Spleen (tissue), 11 donors: Measurements from ENCODE around the gene CDKL1. TPM values are rescaled to one million over a fixed set of nuclear protein-coding genes. Genes with fewer than 3 reads are reported as not detected.

Experiments used
- DNase-seq: peaks from one replicate; pipeline ENCODE4 v3.0.0-alpha.2; 2020
- H3K27ac ChIP-seq, 8 donors: fragments of 200-600 bp; sonication (generic) in 7 of 8; 1 replicate in 4 of 8; 2 replicates in 4 of 8; pipeline versions ENCODE4 v1.5.0 to v1.8.0; 2016 to 2021; ENCODE audit warnings: inconsistent platforms in 4 of 8, mild to moderate bottlenecking in 4 of 8, moderate library complexity in 1 of 8
- H3K27me3 ChIP-seq, 7 donors: fragments of 200-600 bp; sonication (generic) in 6 of 7; replicated peaks in 1 of 7; 1 replicate in 4 of 7; 2 replicates in 3 of 7; pipeline versions ENCODE4 v1.5.0 to v1.8.0; 2016 to 2021; ENCODE audit warnings: inconsistent platforms in 3 of 7, mild to moderate bottlenecking in 1 of 7
- H3K36me3 ChIP-seq, 6 donors: fragments of 200-600 bp; sonication (generic) in 5 of 6; 1 replicate in 4 of 6; 2 replicates in 2 of 6; pipeline versions ENCODE4 v1.5.0 to v1.8.0; 2016 to 2021; ENCODE audit warnings: inconsistent platforms in 2 of 6
- H3K4me1 ChIP-seq, 6 donors: fragments of 200-600 bp; sonication (generic) in 5 of 6; 1 replicate in 3 of 6; 2 replicates in 3 of 6; pipeline versions ENCODE4 v1.5.0 to v1.8.0; 2016 to 2021; ENCODE audit warnings: inconsistent platforms in 3 of 6
- H3K4me3 ChIP-seq, 8 donors: fragments of 200-600 bp; sonication (generic) in 7 of 8; 1 replicate in 4 of 8; 2 replicates in 4 of 8; pipeline versions ENCODE4 v1.5.0 to v1.8.0; 2016 to 2021; ENCODE audit warnings: inconsistent platforms in 4 of 8, mild to moderate bottlenecking in 4 of 8, moderate library complexity in 2 of 8
- H3K9me3 ChIP-seq, 8 donors: fragments of 200-600 bp; sonication (generic) in 7 of 8; 1 replicate in 4 of 8; 2 replicates in 4 of 8; pipeline versions ENCODE4 v1.5.0 to v1.8.0; 2016 to 2021; ENCODE audit warnings: inconsistent platforms in 4 of 8
- POLR2A ChIP-seq, 3 donors: fragments of 450-650 bp; IDR thresholded peaks; one replicate each; pipeline ENCODE4 v1.5.1; 2017; ENCODE audit warnings: antibody characterized with exemption in 3 of 3, mild to moderate bottlenecking in 1 of 3
- POLR2AphosphoS5 ChIP-seq, 3 donors: sonication (generic); formaldehyde crosslinking; IDR thresholded peaks; one replicate each; pipeline ENCODE4 v1.5.1; 2017; ENCODE audit warnings: antibody characterized with exemption in 3 of 3
- WGBS, 5 donors: extraction: QIAGEN DNeasy Blood & Tissue Kit in 3 of 5; methylation state at CpG; one replicate each; pipeline versions ENCODE4 v1.1.5 to v1.1.7; 2013 to 2018; 5-methylcytosine and 5-hydroxymethylcytosine counted together
- intact Hi-C: fragments of 100-400 bp; cut with DNase I; formaldehyde crosslinking; loops from one replicate; pipeline ENCODE4 v1.15.0; 2023; ENCODE audit warnings: low total_unique reads
- polyA plus RNA-seq, 3 donors: library from polyadenylated mRNA; stranded (reverse); fragments of 200-250 nt; gene quantifications; one replicate each; pipeline ENCODE4 v1.2.1, GENCODE V29; 2013
- total RNA-seq, 7 donors: library from RNA; depleted of rRNA in 3 of 7; stranded (reverse); fragments of >200 nt in 3 of 7; fragmentation: NEBNext Ultra II Directional in 4 of 7; extraction: Animal tissue kit (Norgen Biotek cat#: 25700) in 4 of 7; gene quantifications; one replicate each; pipeline versions ENCODE4 v1.1.0 to v1.2.1, GENCODE V29; 2016 to 2021
- TF ChIP-seq, protein P1 (sequence below), 11 experiments: fragments of 200-600 bp in 7 of 11; fragments of 450-650 bp in 4 of 11; sonication (generic) in 4 of 11; IDR thresholded peaks in 8 of 11; conservative IDR thresholded peaks in 3 of 11; 1 replicate in 7 of 11; 2 replicates in 4 of 11; pipeline versions ENCODE4 v1.4.0 to v1.8.0; 2016 to 2021; ENCODE audit warnings: antibody characterized with exemption in 11 of 11, inconsistent platforms in 4 of 11, mild to moderate bottlenecking in 1 of 11
- donor health status: healthy with polysubstance abuse.
- donor health status: DM: no; HTN: no; CAD: no; lungs with moderate emphysema.
- donor health status: DM: no; HTN: no; CAD: no.
- donor health status: Bipolar disorder and iron deficiency.
- donor health status: healthy.
- donor health status: DM: no; HTN: no; CAD: no.
- donor health status: DM: yes; HTN: yes; CAD: no.

The CDKL1 gene
- total and polyA plus RNA-seq, 10 donors: 1.7 to 310 (median 17.6) TPM

DNA sequence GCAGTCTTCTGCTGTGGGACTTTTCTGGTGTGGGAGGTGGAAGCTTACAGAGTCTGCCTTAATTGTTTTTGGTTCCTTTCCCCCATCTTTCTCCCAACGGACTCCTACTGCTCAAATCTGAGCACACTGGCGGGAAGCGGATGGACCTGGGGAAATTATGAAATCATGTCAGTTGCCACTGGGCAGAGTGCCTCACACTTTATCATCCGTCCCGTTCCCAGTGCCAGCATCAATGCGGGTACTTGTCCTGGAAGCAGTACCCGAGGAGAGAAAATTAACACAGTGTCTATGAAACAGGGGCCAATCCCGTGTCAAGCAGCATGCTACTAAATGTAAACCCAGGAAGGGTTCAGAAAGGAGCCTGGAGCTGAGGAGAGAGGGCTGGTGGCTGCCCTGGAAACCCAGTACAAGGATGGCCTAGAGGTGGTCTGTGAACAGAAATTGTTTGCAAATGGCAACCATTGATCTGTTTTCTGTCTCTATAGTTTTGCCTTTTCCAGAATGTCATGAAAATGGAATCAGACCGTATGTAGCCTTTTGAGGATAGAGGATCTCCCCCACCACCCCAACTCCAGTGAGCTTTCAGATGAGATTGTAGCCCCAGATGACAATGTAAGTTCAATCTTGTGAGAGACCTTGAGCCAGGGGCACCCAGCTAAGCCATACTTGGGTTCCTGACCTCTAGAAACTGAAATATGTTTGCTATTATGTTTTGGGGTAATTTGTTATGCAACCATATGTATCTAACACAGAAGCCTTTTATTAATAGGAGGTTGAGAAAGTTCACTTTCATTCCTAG lies 908 bp upstream of the CDKL1 start:
- 25 to 41% (median 37%) methylated on average over 9 of the region's 9 CpGs for WGBS, 5 donors
- Histone ChIP-seq H3K4me3 (peak overlapping the region; percentile 57 to 82 (median 70)), H3K4me1 (peaks cover 0 to 61% (median 19%) of the 10 kb centered on the region in 6 donors), H3K36me3 (no peaks in the 10 kb centered on the region), H3K27ac (peak overlapping the region; percentile 28 to 88 (median 82)), H3K27me3 (peaks cover 0 to 4% (median 0%) of the 10 kb centered on the region in 7 donors), H3K9me3 (no peaks in the 10 kb centered on the region)
- TF ChIP-seq, protein P1, sequence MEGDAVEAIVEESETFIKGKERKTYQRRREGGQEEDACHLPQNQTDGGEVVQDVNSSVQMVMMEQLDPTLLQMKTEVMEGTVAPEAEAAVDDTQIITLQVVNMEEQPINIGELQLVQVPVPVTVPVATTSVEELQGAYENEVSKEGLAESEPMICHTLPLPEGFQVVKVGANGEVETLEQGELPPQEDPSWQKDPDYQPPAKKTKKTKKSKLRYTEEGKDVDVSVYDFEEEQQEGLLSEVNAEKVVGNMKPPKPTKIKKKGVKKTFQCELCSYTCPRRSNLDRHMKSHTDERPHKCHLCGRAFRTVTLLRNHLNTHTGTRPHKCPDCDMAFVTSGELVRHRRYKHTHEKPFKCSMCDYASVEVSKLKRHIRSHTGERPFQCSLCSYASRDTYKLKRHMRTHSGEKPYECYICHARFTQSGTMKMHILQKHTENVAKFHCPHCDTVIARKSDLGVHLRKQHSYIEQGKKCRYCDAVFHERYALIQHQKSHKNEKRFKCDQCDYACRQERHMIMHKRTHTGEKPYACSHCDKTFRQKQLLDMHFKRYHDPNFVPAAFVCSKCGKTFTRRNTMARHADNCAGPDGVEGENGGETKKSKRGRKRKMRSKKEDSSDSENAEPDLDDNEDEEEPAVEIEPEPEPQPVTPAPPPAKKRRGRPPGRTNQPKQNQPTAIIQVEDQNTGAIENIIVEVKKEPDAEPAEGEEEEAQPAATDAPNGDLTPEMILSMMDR (IDR thresholded peaks at IDR 0.05 in 8 of 11, conservative IDR thresholded peaks at IDR 0.05 in 3 of 11): no peak
- no peak for TF ChIP-seq POLR2A (IDR thresholded peaks at IDR 0.05)
- TF ChIP-seq POLR2AphosphoS5 (IDR thresholded peaks at IDR 0.05): no peak
- intact Hi-C loops: loop anchor here (10.0 kb wide), 1 partner anchor 63 kb away; no protein-coding TSS in a partner anchor
- no peak for DNase-seq

DNA sequence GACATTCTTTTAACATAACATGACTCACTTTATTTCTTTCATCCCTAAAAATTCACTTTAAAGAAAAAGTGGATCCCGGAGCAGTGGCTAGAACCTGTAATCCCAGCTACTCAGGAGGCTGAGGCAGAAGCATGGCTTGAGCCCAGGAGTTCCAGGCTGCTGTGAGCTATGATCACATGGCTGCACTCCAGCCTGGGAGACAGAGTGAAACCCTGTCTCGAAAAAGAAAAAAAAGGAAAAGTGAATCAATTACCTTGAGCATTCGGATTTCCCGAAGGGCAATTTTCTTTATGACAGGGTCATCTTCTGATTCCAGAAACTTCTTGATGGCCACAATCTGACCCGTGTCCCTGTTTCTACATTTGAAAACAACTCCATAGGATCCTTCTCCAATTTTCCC lies 1.2 kb downstream of the CDKL1 start:
- Histone ChIP-seq H3K4me3 (peak overlapping the region in 6 of 8 donors; percentile 66 to 82 (median 74)), H3K27ac (peak overlapping the region in 6 of 8 donors; percentile 81 to 88 (median 84)), H3K36me3 (no peaks in the 10 kb centered on the region)

DNA sequence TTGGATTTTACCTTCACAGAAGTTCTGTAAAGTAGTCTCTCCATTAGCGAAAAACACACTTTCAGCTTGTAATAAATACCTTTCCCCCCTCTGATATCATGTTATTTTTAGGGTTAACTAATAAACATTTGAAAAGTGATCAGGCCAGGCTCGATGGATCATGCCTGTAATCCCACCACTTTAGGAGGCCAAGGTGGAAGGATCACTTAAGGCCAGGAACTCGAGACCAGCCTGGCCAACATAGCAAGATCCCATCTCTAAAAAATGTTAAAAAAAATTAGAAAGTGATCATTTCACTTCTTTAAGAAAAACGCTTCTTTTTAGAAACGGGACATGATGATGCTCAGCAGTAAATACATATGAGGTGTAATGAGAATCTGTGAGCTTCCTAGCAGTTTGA lies 2.0 kb downstream of the CDKL1 start:
- peaks cover 0 to 55% (median 20%) of the 10 kb centered on the region in 6 donors for H3K4me1 ChIP-seq
- peak overlapping the region in 1 of 8 donors; percentile 81 for H3K4me3 ChIP-seq
- H3K9me3 ChIP-seq: no peaks in the 10 kb centered on the region
- no peaks in the 10 kb centered on the region for H3K36me3 ChIP-seq
- intact Hi-C loops: loop anchor here (10.0 kb wide), 1 partner anchor 60 kb away; no protein-coding TSS in a partner anchor
- peak overlapping the region in 3 of 8 donors; percentile 81 to 88 (median 87) for H3K27ac ChIP-seq
- 85 to 94% (median 90%) methylated on average over 5 of the region's 5 CpGs for WGBS, 5 donors
- H3K27me3 ChIP-seq: peaks cover 0 to 4% (median 0%) of the 10 kb centered on the region in 7 donors
- DNase-seq: no peak
- TF ChIP-seq, protein P1 (IDR thresholded peaks at IDR 0.05 in 8 of 11, conservative IDR thresholded peaks at IDR 0.05 in 3 of 11): no peak
- TF ChIP-seq POLR2AphosphoS5 (IDR thresholded peaks at IDR 0.05) (no peak), POLR2A (IDR thresholded peaks at IDR 0.05) (no peak)

More for the DNA sequence above, 1.2 kb downstream of the CDKL1 start:
- WGBS, 5 donors: 68 to 83% (median 76%) methylated on average over 5 of the region's 5 CpGs
- intact Hi-C loops: loop anchor here (10.0 kb wide), 1 partner anchor 61 kb away; no protein-coding TSS in a partner anchor
- peaks cover 0 to 4% (median 0%) of the 10 kb centered on the region in 7 donors for H3K27me3 ChIP-seq
- peaks cover 0 to 61% (median 19%) of the 10 kb centered on the region in 6 donors for H3K4me1 ChIP-seq
- TF ChIP-seq, protein P1 (IDR thresholded peaks at IDR 0.05 in 8 of 11, conservative IDR thresholded peaks at IDR 0.05 in 3 of 11): no peak
- TF ChIP-seq POLR2AphosphoS5 (IDR thresholded peaks at IDR 0.05) (no peak), POLR2A (IDR thresholded peaks at IDR 0.05) (no peak)
- DNase-seq: no peak
- no peaks in the 10 kb centered on the region for H3K9me3 ChIP-seq
